Sigmoid colon (tissue), 7 donors: Measurements from ENCODE around the gene CD2BP2. TPM values are rescaled to one million over a fixed set of nuclear protein-coding genes. Genes with fewer than 3 reads are reported as not detected.

ENCODE experiments used
- DNase-seq: peaks from one replicate; pipeline ENCODE4 v3.0.0-alpha.2; 2019
- H3K27ac ChIP-seq, 4 donors: fragments of 200-600 bp; sonication (generic); one replicate each; pipeline ENCODE4 v1.5.1; 2016 to 2019; ENCODE audit warnings: mild to moderate bottlenecking in 1 of 4
- H3K27me3 ChIP-seq, 3 donors: fragments of 200-600 bp; sonication (generic); one replicate each; pipeline ENCODE4 v1.5.1; 2019; ENCODE audit warnings: mild to moderate bottlenecking in 1 of 3
- H3K36me3 ChIP-seq, 4 donors: fragments of 200-600 bp; sonication (generic); one replicate each; pipeline ENCODE4 v1.5.1; 2016 to 2019
- H3K4me1 ChIP-seq, 4 donors: fragments of 200-600 bp; sonication (generic); one replicate each; pipeline ENCODE4 v1.5.1; 2017 to 2019
- H3K4me3 ChIP-seq, 4 donors: fragments of 200-600 bp; sonication (generic); one replicate each; pipeline ENCODE4 v1.5.1; 2017 to 2019; ENCODE audit warnings: mild to moderate bottlenecking in 2 of 4, moderate library complexity in 1 of 4
- H3K9me3 ChIP-seq, 4 donors: fragments of 200-600 bp in 3 of 4; sonication (generic) in 3 of 4; one replicate each; pipeline versions ENCODE4 v1.5.1 to v1.6.1; 2013 to 2019
- EP300 ChIP-seq, 4 donors: sonication (generic); formaldehyde crosslinking; IDR thresholded peaks; one replicate each; pipeline ENCODE4 v1.6.1; 2017; ENCODE audit warnings: antibody characterized with exemption in 4 of 4
- POLR2A ChIP-seq, 2 donors: fragments of 450-650 bp; IDR thresholded peaks; one replicate each; pipeline ENCODE4 v1.6.1; 2016; ENCODE audit warnings: antibody characterized with exemption in 2 of 2, mild to moderate bottlenecking in 2 of 2, moderate library complexity in 2 of 2
- POLR2AphosphoS5 ChIP-seq, 4 donors: sonication (generic); formaldehyde crosslinking; IDR thresholded peaks; one replicate each; pipeline ENCODE4 v1.6.1; 2017; ENCODE audit warnings: antibody characterized with exemption in 4 of 4
- WGBS, 2 donors: extraction: QIAGEN DNeasy Blood & Tissue Kit; methylation state at CpG; one replicate each; pipeline ENCODE4 v1.1.7; 2013; 5-methylcytosine and 5-hydroxymethylcytosine counted together
- intact Hi-C: fragments of 100-400 bp; cut with DNase I; formaldehyde crosslinking; loops from one replicate; pipeline ENCODE4 v1.15.1; 2023
- polyA plus RNA-seq, 3 donors: library from polyadenylated mRNA; stranded (reverse); fragments of 200-250 nt; gene quantifications; one replicate each; pipeline ENCODE4 v1.2.3, GENCODE V29; 2013
- total RNA-seq, 4 donors: library from RNA; depleted of rRNA; stranded (reverse); fragments of >200 nt; gene quantifications; one replicate each; pipeline ENCODE4 v1.1.0, GENCODE V29; 2016
- TF ChIP-seq, protein P1 (sequence below), 4 experiments: fragments of 450-650 bp in 3 of 4; fragments of 200-600 bp in 1 of 4; IDR thresholded peaks; one replicate each; pipeline ENCODE4 v1.5.1; 2016 to 2019; ENCODE audit warnings: antibody characterized with exemption in 4 of 4, mild to moderate bottlenecking in 3 of 4, moderate library complexity in 2 of 4
- donor health status: healthy with polysubstance abuse.
- donor health status: Bipolar disorder and iron deficiency.
- donor health status: healthy.

CD2BP2 gene
- total and polyA plus RNA-seq, 7 donors, result 29.9 to 57.3 (median 47.1) TPM

DNA sequence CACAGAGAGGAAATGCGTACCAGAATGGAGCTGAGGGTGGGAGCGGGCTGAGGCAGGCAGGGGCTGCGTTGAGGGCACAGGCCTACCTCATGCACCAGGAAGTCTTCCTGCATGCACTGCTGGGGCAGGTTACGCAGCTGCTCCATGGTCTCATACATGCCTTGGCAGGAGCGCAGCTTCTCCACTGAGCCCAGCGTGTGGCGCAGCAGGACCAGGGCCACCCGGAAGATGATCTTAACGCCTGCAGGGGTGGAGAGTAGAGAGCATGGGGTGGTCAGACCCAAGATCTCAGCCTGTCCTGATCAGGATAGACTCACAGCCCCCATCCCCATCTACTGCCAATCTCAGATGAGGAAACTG is 3.4 kb upstream of the CD2BP2 start:
- intact Hi-C loops, result no loop called here
- Histone ChIP-seq H3K36me3 (peaks cover 0 to 60% (median 28%) of the 10 kb centered on the region in 4 donors), H3K4me3 (no peak overlapping the region), H3K9me3 (no peaks in the 10 kb centered on the region), H3K27me3 (no peaks in the 10 kb centered on the region), H3K27ac (no peak overlapping the region), H3K4me1 (peaks cover 0 to 32% (median 25%) of the 10 kb centered on the region in 4 donors)
- peak; percentile 65 for DNase-seq
- 93 to 95% methylated on average over 9 of the region's 9 CpGs for WGBS, 2 donors
- no peak for TF ChIP-seq POLR2A (IDR thresholded peaks at IDR 0.05)
- no peak for TF ChIP-seq EP300 (IDR thresholded peaks at IDR 0.05)
- no peak for TF ChIP-seq POLR2AphosphoS5 (IDR thresholded peaks at IDR 0.05)
- TF ChIP-seq, protein P1, sequence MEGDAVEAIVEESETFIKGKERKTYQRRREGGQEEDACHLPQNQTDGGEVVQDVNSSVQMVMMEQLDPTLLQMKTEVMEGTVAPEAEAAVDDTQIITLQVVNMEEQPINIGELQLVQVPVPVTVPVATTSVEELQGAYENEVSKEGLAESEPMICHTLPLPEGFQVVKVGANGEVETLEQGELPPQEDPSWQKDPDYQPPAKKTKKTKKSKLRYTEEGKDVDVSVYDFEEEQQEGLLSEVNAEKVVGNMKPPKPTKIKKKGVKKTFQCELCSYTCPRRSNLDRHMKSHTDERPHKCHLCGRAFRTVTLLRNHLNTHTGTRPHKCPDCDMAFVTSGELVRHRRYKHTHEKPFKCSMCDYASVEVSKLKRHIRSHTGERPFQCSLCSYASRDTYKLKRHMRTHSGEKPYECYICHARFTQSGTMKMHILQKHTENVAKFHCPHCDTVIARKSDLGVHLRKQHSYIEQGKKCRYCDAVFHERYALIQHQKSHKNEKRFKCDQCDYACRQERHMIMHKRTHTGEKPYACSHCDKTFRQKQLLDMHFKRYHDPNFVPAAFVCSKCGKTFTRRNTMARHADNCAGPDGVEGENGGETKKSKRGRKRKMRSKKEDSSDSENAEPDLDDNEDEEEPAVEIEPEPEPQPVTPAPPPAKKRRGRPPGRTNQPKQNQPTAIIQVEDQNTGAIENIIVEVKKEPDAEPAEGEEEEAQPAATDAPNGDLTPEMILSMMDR (IDR thresholded peaks at IDR 0.05), result no peak

DNA sequence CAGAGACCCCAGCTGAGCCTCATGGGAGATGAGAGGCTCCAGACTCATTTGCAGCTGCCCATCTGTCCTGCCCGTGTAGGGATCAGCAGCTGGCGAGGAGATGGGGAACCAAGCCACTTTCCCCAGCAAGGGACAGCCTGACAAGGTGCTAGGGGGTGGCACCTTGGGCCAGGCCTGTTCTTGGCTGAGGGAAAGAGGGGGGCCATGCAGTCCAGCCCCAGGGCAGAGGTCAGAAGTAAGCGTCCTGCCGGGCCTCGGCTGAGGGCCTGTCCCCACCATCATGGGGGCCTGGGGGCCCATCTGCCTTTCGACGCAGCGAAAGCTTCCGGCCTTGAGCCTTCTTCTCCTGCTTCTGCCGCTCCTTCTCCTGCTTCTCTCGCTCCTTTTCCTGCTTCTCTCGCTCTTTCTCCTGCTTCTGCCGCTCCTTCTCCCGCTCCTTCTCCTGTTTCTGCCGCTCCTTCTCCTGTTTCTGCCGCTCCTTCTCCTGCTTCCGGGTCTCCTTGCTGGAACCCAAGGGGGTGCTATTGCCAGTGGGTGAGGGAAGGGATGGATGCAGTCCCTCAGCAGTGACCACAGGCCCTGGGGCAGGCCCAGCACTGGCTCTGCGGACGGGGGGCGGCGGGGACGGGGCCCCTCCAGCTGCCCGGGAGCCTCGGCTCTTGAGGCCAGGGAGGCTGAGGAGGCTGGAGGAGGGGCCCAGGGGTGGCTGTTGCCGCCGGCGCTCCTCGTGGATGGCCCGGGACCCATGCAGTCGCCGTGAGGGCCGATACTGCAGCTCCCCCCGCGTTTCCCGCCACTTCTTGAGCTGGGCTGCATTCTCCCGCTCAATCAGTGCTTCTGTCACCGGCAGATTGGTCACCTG is 2.8 kb upstream of the CD2BP2 start:
- intact Hi-C loops, result no loop called here
- 85 to 90% methylated on average over 37 of the region's 37 CpGs for WGBS, 2 donors
- H3K36me3 ChIP-seq, result peaks cover 0 to 60% (median 29%) of the 10 kb centered on the region in 4 donors
- no peak for DNase-seq
- peaks cover 0 to 38% (median 31%) of the 10 kb centered on the region in 4 donors for H3K4me1 ChIP-seq
- H3K4me3 ChIP-seq, result no peak overlapping the region
- TF ChIP-seq EP300 (IDR thresholded peaks at IDR 0.05) (no peak), POLR2A (IDR thresholded peaks at IDR 0.05) (no peak), POLR2AphosphoS5 (IDR thresholded peaks at IDR 0.05) (no peak)
- TF ChIP-seq, protein P1 (IDR thresholded peaks at IDR 0.05), result no peak
- H3K9me3 ChIP-seq, result no peaks in the 10 kb centered on the region
- H3K27ac ChIP-seq, result no peak overlapping the region
- no peaks in the 10 kb centered on the region for H3K27me3 ChIP-seq

GRCh38 chr16:30357085-30357714 is 2.1 kb upstream of the CD2BP2 start:
- Histone ChIP-seq H3K4me3 (no peak overlapping the region), H3K27me3 (no peaks in the 10 kb centered on the region), H3K4me1 (peaks cover 0 to 46% (median 38%) of the 10 kb centered on the region in 4 donors), H3K9me3 (no peaks in the 10 kb centered on the region), H3K36me3 (peaks cover 0 to 60% (median 31%) of the 10 kb centered on the region in 4 donors), H3K27ac (peak overlapping the region in 3 of 4 donors; percentile 93 to 99 (median 94))
- no peak for TF ChIP-seq POLR2AphosphoS5 (IDR thresholded peaks at IDR 0.05)
- TF ChIP-seq POLR2A (IDR thresholded peaks at IDR 0.05), result no peak
- no peak for TF ChIP-seq EP300 (IDR thresholded peaks at IDR 0.05)
- TF ChIP-seq, protein P1 (IDR thresholded peaks at IDR 0.05), result no peak
- DNase-seq, result no peak
- intact Hi-C loops, result no loop called here
- WGBS, 2 donors, result 73 to 81% methylated on average over 5 of the region's 5 CpGs

DNA sequence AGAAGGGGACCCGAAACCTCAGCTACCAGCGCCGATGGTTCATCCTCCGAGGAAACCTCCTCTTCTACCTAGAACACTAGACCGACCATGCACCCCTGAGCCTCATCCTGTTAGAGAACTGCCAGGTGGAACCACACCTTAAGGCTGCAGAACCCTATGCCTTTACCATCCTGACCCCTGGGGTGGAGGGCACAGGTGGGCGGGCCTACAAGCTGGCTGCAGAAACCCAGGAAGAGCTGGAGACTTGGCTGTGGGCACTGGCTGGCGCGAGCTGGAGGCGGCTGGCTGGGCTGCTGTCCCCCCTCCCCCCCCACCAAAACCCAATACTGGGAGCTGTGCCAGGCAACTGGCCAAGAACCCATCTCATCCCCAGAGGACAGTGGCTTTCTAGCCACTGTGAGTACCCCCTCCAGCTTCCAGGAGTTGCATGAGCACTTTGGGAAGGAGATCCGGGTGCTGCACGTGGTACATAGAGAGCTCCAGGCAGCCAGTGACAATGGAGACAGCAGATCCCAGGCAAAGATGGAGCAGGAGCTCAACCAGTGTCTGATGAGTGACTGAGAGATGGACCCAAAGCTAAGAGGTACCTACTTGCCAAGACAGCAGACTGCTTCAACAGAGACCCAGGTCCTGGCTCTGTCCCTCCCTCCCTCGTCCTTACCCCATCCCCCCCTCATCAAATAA is 1.4 kb upstream of the CD2BP2 start:
- H3K4me1 ChIP-seq, result peaks cover 0 to 52% (median 45%) of the 10 kb centered on the region in 4 donors
- TF ChIP-seq POLR2AphosphoS5 (IDR thresholded peaks at IDR 0.05) (no peak), EP300 (IDR thresholded peaks at IDR 0.05) (no peak), POLR2A (IDR thresholded peaks at IDR 0.05) (no peak)
- TF ChIP-seq, protein P1 (IDR thresholded peaks at IDR 0.05), result no peak
- H3K9me3 ChIP-seq, result no peaks in the 10 kb centered on the region
- peak overlapping the region in 2 of 4 donors; percentile 59 to 96 for H3K4me3 ChIP-seq
- H3K27ac ChIP-seq, result peak overlapping the region; percentile 93 to 99 (median 96)
- intact Hi-C loops, result no loop called here
- H3K36me3 ChIP-seq, result peaks cover 0 to 63% (median 31%) of the 10 kb centered on the region in 4 donors
- WGBS, 2 donors, result 49 to 73% methylated on average over 12 of the region's 12 CpGs
- DNase-seq, result no peak
- no peaks in the 10 kb centered on the region for H3K27me3 ChIP-seq
